ENCODE measurements around the gene PRUNE2. TPM values are rescaled to one million over a fixed set of nuclear protein-coding genes. Genes with fewer than 3 reads are reported as not detected.

Gene PRUNE2
- total and polyA plus RNA-seq, 4 donors = 3.8 to 18.1 (median 7.8) TPM

GRCh38 chr9:76856016-76856415 is 49.9 kb downstream of the PRUNE2 start:
- Histone ChIP-seq H3K27me3 (ENCODE audit: control insufficient read depth in 3 of 3, insufficient read depth in 3 of 3, low read length in 2 of 3) (no peaks in the 10 kb centered on the region), H3K4me3 (no peak overlapping the region), H3K4me1 (ENCODE audit: control insufficient read depth in 5 of 5, insufficient read depth in 5 of 5, low read length in 5 of 5) (no peaks in the 10 kb centered on the region), H3K36me3 (ENCODE audit: control insufficient read depth in 4 of 4, insufficient read depth in 4 of 4, low read length in 4 of 4) (no peaks in the 10 kb centered on the region), H3K27ac (ENCODE audit: low read depth in 1 of 2, low read length in 1 of 2) (no peak overlapping the region), H3K9me3 (ENCODE audit: control insufficient read depth in 4 of 4, insufficient read depth in 3 of 4, low read length in 3 of 4) (peaks cover 0 to 3% (median 0%) of the 10 kb centered on the region in 4 donors), H3K9ac (ENCODE audit: insufficient read depth in 1 of 2, low read length in 2 of 2) (no peak overlapping the region)
- 93 to 96% methylated on average over 3 of the region's 3 CpGs for WGBS, 2 donors
- DNase-seq (no peak), ATAC-seq (ENCODE audit: insufficient read depth, low FRiP score) (no peak)
- no peak for TF ChIP-seq CTCF (IDR thresholded peaks at IDR 0.05; ENCODE audit: control extremely low read depth, extremely low read depth)

- Histone ChIP-seq H3K9ac (ENCODE audit: insufficient read depth in 1 of 2, low read length in 2 of 2) (no peak overlapping the region), H3K9me3 (ENCODE audit: control insufficient read depth in 4 of 4, insufficient read depth in 3 of 4, low read length in 3 of 4) (peaks cover 0 to 3% (median 0%) of the 10 kb centered on the region in 4 donors), H3K4me3 (no peak overlapping the region), H3K27me3 (ENCODE audit: control insufficient read depth in 3 of 3, insufficient read depth in 3 of 3, low read length in 2 of 3) (no peaks in the 10 kb centered on the region), H3K4me1 (ENCODE audit: control insufficient read depth in 5 of 5, insufficient read depth in 5 of 5, low read length in 5 of 5) (no peaks in the 10 kb centered on the region), H3K36me3 (ENCODE audit: control insufficient read depth in 4 of 4, insufficient read depth in 4 of 4, low read length in 4 of 4) (no peaks in the 10 kb centered on the region), H3K27ac (ENCODE audit: low read depth in 1 of 2, low read length in 1 of 2) (no peak overlapping the region)
- WGBS, 2 donors = 86 to 99% methylated on average over 1 of the region's 1 CpG
- ATAC-seq (ENCODE audit: insufficient read depth, low FRiP score) (no peak), DNase-seq (no peak)
- TF ChIP-seq CTCF (IDR thresholded peaks at IDR 0.05; ENCODE audit: control extremely low read depth, extremely low read depth) = no peak
These were observed 50.9 kb downstream of the PRUNE2 start for GRCh38 chr9:76855015-76855414.

GRCh38 chr9:76852026-76852425 is 53.9 kb downstream of the PRUNE2 start:
- DNase-seq = no peak
- Histone ChIP-seq H3K36me3 (ENCODE audit: control insufficient read depth in 4 of 4, insufficient read depth in 4 of 4, low read length in 4 of 4) (no peaks in the 10 kb centered on the region), H3K4me3 (no peak overlapping the region), H3K27ac (ENCODE audit: low read depth in 1 of 2, low read length in 1 of 2) (no peak overlapping the region), H3K4me1 (ENCODE audit: control insufficient read depth in 5 of 5, insufficient read depth in 5 of 5, low read length in 5 of 5) (no peaks in the 10 kb centered on the region), H3K9me3 (ENCODE audit: control insufficient read depth in 4 of 4, insufficient read depth in 3 of 4, low read length in 3 of 4) (no peaks in the 10 kb centered on the region), H3K27me3 (ENCODE audit: control insufficient read depth in 3 of 3, insufficient read depth in 3 of 3, low read length in 2 of 3) (no peaks in the 10 kb centered on the region), H3K9ac (ENCODE audit: insufficient read depth in 1 of 2, low read length in 2 of 2) (no peak overlapping the region)
- 87 to 89% methylated on average over 2 of the region's 2 CpGs for WGBS, 2 donors
- no peak for ATAC-seq (ENCODE audit: insufficient read depth, low FRiP score)
- no peak for TF ChIP-seq CTCF (IDR thresholded peaks at IDR 0.05; ENCODE audit: control extremely low read depth, extremely low read depth)

GRCh38 chr9:76846297-76846696 is 59.6 kb downstream of the PRUNE2 start:
- ATAC-seq (ENCODE audit: insufficient read depth, low FRiP score) (no peak), DNase-seq (no peak)
- TF ChIP-seq CTCF (IDR thresholded peaks at IDR 0.05; ENCODE audit: control extremely low read depth, extremely low read depth) = no peak
- no peak overlapping the region for H3K27ac ChIP-seq (ENCODE audit: low read depth in 1 of 2, low read length in 1 of 2)
- no peaks in the 10 kb centered on the region for H3K9me3 ChIP-seq (ENCODE audit: control insufficient read depth in 4 of 4, insufficient read depth in 3 of 4, low read length in 3 of 4)
- no peaks in the 10 kb centered on the region for H3K4me1 ChIP-seq (ENCODE audit: control insufficient read depth in 5 of 5, insufficient read depth in 5 of 5, low read length in 5 of 5)
- no peak overlapping the region for H3K9ac ChIP-seq (ENCODE audit: insufficient read depth in 1 of 2, low read length in 2 of 2)
- 92 to 97% methylated on average over 9 of the region's 9 CpGs for WGBS, 2 donors
- no peak overlapping the region for H3K4me3 ChIP-seq
- H3K36me3 ChIP-seq (ENCODE audit: control insufficient read depth in 4 of 4, insufficient read depth in 4 of 4, low read length in 4 of 4) = no peaks in the 10 kb centered on the region
- H3K27me3 ChIP-seq (ENCODE audit: control insufficient read depth in 3 of 3, insufficient read depth in 3 of 3, low read length in 2 of 3) = no peaks in the 10 kb centered on the region
